Measurements from ENCODE around the gene LENG8.

GRCh38 chr19:54475706-54476105 lies 26.7 kb downstream of the LENG8 start:
- TF ChIP-seq YY1 (tag by site-specific recombination; IDR thresholded peaks at IDR 0.05) (no peak), PRDM4 (tag by site-specific recombination; IDR thresholded peaks at IDR 0.05) (no peak), ZNF394 (tag by site-specific recombination; IDR thresholded peaks at IDR 0.05; ENCODE audit: borderline replicate concordance) (no peak), ZSCAN30 (tag by site-specific recombination; IDR thresholded peaks at IDR 0.05) (no peak), ZNF561 (tag by site-specific recombination; IDR thresholded peaks at IDR 0.05; ENCODE audit: borderline replicate concordance) (no peak), ZNF792 (tag by site-specific recombination; IDR thresholded peaks at IDR 0.05) (no peak), ZNF423 (tag by site-specific recombination; IDR thresholded peaks at IDR 0.05) (no peak), ZNF777 (tag by site-specific recombination; IDR thresholded peaks at IDR 0.05; ENCODE audit: borderline replicate concordance) (no peak), ZNF843 (tag by site-specific recombination; IDR thresholded peaks at IDR 0.05) (no peak), ZIC2 (tag by site-specific recombination; IDR thresholded peaks at IDR 0.05) (no peak)
- TF ChIP-seq, protein P1, sequence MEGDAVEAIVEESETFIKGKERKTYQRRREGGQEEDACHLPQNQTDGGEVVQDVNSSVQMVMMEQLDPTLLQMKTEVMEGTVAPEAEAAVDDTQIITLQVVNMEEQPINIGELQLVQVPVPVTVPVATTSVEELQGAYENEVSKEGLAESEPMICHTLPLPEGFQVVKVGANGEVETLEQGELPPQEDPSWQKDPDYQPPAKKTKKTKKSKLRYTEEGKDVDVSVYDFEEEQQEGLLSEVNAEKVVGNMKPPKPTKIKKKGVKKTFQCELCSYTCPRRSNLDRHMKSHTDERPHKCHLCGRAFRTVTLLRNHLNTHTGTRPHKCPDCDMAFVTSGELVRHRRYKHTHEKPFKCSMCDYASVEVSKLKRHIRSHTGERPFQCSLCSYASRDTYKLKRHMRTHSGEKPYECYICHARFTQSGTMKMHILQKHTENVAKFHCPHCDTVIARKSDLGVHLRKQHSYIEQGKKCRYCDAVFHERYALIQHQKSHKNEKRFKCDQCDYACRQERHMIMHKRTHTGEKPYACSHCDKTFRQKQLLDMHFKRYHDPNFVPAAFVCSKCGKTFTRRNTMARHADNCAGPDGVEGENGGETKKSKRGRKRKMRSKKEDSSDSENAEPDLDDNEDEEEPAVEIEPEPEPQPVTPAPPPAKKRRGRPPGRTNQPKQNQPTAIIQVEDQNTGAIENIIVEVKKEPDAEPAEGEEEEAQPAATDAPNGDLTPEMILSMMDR (tag by site-specific recombination; IDR thresholded peaks at IDR 0.05), result no peak

All from HEK293 (cell line).